DND-41 (cell line): ENCODE data around the gene ERC1.
A peak's percentile ranks its signal among the peaks of the same experiment; 100 is the strongest.

ENCODE experiments used
- CTCF ChIP-seq: IDR thresholded peaks from 2 replicates; pipeline ENCODE4 v1.5.1; 2012; ENCODE audit warnings: borderline replicate concordance, low read length, moderate library complexity, mild to moderate bottlenecking; ENCODE audit not compliant: poor library complexity, severe bottlenecking; ENCODE audit errors: extremely low read depth
- EZH2 ChIP-seq: IDR thresholded peaks from 3 replicates; pipeline ENCODE4 v1.6.1; 2012; ENCODE audit warnings: borderline replicate concordance, low read depth, mild to moderate bottlenecking, moderate library complexity, low read length, inconsistent platforms; ENCODE audit not compliant: severe bottlenecking

GRCh38 chr12:1093166-1093751, 102.2 kb downstream of the ERC1 start:
- TF ChIP-seq EZH2 (no peak), CTCF (peak; percentile 84)
